ENCODE measurements around the gene ABLIM2.

Gene ABLIM2

DNA sequence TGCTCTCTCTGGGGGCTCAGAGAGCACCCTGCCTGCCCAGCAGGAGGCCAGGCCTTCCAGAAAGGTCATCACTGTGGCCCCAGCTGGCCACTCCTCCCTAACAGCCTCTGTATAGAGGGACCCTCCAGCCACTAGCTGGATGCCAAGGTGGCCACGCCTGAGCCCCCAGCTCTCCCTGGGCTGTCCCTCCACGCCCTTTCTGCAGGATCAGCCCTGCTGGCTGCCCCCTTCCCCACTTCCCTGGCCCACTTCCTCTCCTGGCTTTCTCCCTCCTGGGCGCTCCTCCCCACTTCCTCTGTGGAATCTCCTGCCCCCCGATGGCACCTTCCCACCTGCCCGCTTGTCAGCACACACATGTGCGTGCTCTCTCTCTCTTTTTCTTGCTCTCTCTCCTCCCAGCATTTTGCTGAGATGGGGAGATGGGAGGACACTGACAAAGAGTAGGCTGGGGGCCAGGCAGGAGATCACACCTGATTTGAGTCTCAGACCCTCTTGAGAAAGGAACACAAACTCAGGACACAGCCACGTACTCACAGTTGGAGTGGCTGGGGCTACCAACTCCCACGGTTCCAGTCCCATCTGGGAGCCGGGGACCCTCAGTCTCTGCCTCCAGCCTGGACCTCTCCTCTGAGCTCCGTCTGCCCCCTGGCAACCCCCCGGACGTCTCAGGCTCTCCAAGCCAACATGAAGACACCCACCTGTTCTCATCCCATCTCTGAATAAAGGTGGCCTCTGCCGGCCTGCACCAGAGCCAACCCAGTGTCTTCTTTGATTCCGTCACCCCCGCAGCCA lies 156.9 kb downstream of the ABLIM2 start:
- peaks cover 1% of the 10 kb centered on the region for H3K36me3 Mint-ChIP-seq (ENCODE audit: insufficient read depth)
- H3K4me1 Mint-ChIP-seq: no peaks in the 10 kb centered on the region
- DNase-seq (ENCODE audit: low spot score in 2 of 2) (no peak), ATAC-seq (replicated peaks; ENCODE audit: extremely low read depth, poor library complexity, severe bottlenecking) (no peak)
- H3K27ac Mint-ChIP-seq (ENCODE audit: low read depth): no peak overlapping the region
- H3K27me3 Mint-ChIP-seq: peaks cover 27% of the 10 kb centered on the region
- no peak overlapping the region for H3K4me3 Mint-ChIP-seq
- no peaks in the 10 kb centered on the region for H3K9me3 Mint-ChIP-seq

- peaks cover 27% of the 10 kb centered on the region for H3K27me3 Mint-ChIP-seq
- no peak for DNase-seq (ENCODE audit: low spot score in 2 of 2)
- peaks cover 1% of the 10 kb centered on the region for H3K36me3 Mint-ChIP-seq (ENCODE audit: insufficient read depth)
- no peaks in the 10 kb centered on the region for H3K9me3 Mint-ChIP-seq
- no peak for ATAC-seq (replicated peaks; ENCODE audit: extremely low read depth, poor library complexity, severe bottlenecking)
- no peak overlapping the region for H3K4me3 Mint-ChIP-seq
- H3K4me1 Mint-ChIP-seq: no peaks in the 10 kb centered on the region
- H3K27ac Mint-ChIP-seq (ENCODE audit: low read depth): no peak overlapping the region
Observed at GRCh38 chr4:8000721-8001491, 157.7 kb downstream of the ABLIM2 start.

GRCh38 chr4:8000247-8000646 lies 158.4 kb downstream of the ABLIM2 start:
- H3K9me3 Mint-ChIP-seq: no peaks in the 10 kb centered on the region

DNA sequence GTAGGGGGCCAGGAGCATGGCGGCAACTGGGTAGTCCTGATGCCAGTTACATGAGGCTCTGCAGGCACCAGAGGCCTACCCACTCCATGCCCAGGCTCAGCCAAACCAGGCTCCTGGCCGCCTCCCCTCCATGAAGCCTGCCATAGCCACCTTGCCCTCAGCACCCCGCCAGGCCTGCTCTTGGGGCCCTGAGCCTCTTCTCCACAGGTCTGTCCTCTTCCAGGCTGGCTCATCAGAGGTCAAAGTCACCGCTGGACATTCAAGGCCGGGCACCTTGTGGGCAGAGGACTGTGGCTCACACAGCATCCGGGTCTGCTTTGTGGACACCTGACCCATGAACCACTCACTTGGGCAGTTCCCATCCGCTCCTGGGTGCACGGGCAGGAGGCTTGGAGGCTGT lies 158.9 kb downstream of the ABLIM2 start:
- ATAC-seq (replicated peaks; ENCODE audit: extremely low read depth, poor library complexity, severe bottlenecking): no peak
- DNase-seq (ENCODE audit: low spot score in 2 of 2): no peak
- H3K4me3 Mint-ChIP-seq: no peak overlapping the region
- H3K36me3 Mint-ChIP-seq (ENCODE audit: insufficient read depth): peaks cover 1% of the 10 kb centered on the region
- peaks cover 18% of the 10 kb centered on the region for H3K27me3 Mint-ChIP-seq
- H3K4me1 Mint-ChIP-seq: no peaks in the 10 kb centered on the region
- no peak overlapping the region for H3K27ac Mint-ChIP-seq (ENCODE audit: low read depth)
- H3K9me3 Mint-ChIP-seq: no peaks in the 10 kb centered on the region

More at GRCh38 chr4:8000247-8000646, 158.4 kb downstream of the ABLIM2 start:
- Mint-ChIP-seq H3K27ac (ENCODE audit: low read depth) (no peak overlapping the region), H3K4me3 (no peak overlapping the region), H3K27me3 (peaks cover 23% of the 10 kb centered on the region), H3K4me1 (no peaks in the 10 kb centered on the region), H3K36me3 (ENCODE audit: insufficient read depth) (peaks cover 1% of the 10 kb centered on the region)
- ATAC-seq (replicated peaks; ENCODE audit: extremely low read depth, poor library complexity, severe bottlenecking) (no peak), DNase-seq (ENCODE audit: low spot score in 2 of 2) (no peak)

DNA sequence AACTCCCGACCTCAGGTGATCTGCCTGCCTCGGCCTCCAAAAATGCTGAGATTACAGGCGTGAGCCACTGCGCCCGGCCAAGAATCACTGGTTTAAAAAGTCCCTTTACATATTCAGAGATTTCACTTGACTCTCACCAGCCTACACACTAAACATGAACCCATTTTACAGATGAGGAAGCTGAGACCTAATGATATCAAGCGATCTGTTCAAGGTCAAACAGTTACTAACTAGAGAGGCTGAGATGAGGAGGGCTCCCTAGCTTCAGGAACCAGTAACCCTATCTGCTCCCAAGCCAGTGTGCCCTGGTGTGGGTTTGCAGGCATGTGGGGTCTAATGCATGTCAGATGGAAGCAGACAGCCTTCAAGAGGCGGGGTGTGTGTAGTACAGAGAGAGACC lies 159.3 kb downstream of the ABLIM2 start:
- DNase-seq (ENCODE audit: low spot score in 2 of 2) (no peak), ATAC-seq (replicated peaks; ENCODE audit: extremely low read depth, poor library complexity, severe bottlenecking) (no peak)
- Mint-ChIP-seq H3K36me3 (ENCODE audit: insufficient read depth) (peaks cover 1% of the 10 kb centered on the region), H3K4me1 (no peaks in the 10 kb centered on the region), H3K9me3 (no peaks in the 10 kb centered on the region), H3K27ac (ENCODE audit: low read depth) (no peak overlapping the region), H3K27me3 (peaks cover 15% of the 10 kb centered on the region), H3K4me3 (no peak overlapping the region)

- no peak overlapping the region for H3K4me3 Mint-ChIP-seq
- H3K36me3 Mint-ChIP-seq (ENCODE audit: insufficient read depth): no peaks in the 10 kb centered on the region
- DNase-seq (ENCODE audit: low spot score in 2 of 2): no peak
- H3K9me3 Mint-ChIP-seq: no peaks in the 10 kb centered on the region
- no peak overlapping the region for H3K27ac Mint-ChIP-seq (ENCODE audit: low read depth)
- H3K27me3 Mint-ChIP-seq: peaks cover 15% of the 10 kb centered on the region
- ATAC-seq (replicated peaks; ENCODE audit: extremely low read depth, poor library complexity, severe bottlenecking): no peak
- no peaks in the 10 kb centered on the region for H3K4me1 Mint-ChIP-seq
Observed at GRCh38 chr4:7998447-7998846, 160.2 kb downstream of the ABLIM2 start.

GRCh38 chr4:7995866-7996265 lies 162.7 kb downstream of the ABLIM2 start:
- H3K4me1 Mint-ChIP-seq: no peaks in the 10 kb centered on the region

GRCh38 chr4:7995135-7995534 lies 163.5 kb downstream of the ABLIM2 start:
- ATAC-seq (replicated peaks; ENCODE audit: extremely low read depth, poor library complexity, severe bottlenecking) (no peak), DNase-seq (ENCODE audit: low spot score in 2 of 2) (no peak)
- Mint-ChIP-seq H3K4me1 (no peaks in the 10 kb centered on the region), H3K27ac (ENCODE audit: low read depth) (no peak overlapping the region), H3K9me3 (no peaks in the 10 kb centered on the region), H3K36me3 (ENCODE audit: insufficient read depth) (no peaks in the 10 kb centered on the region), H3K27me3 (no peaks in the 10 kb centered on the region), H3K4me3 (no peak overlapping the region)

More at GRCh38 chr4:7995866-7996265, 162.7 kb downstream of the ABLIM2 start:
- no peak overlapping the region for H3K4me3 Mint-ChIP-seq
- ATAC-seq (replicated peaks; ENCODE audit: extremely low read depth, poor library complexity, severe bottlenecking): no peak
- H3K27ac Mint-ChIP-seq (ENCODE audit: low read depth): no peak overlapping the region
- H3K9me3 Mint-ChIP-seq: no peaks in the 10 kb centered on the region
- no peaks in the 10 kb centered on the region for H3K36me3 Mint-ChIP-seq (ENCODE audit: insufficient read depth)
- H3K27me3 Mint-ChIP-seq: no peaks in the 10 kb centered on the region
- no peak for DNase-seq (ENCODE audit: low spot score in 2 of 2)

GRCh38 chr4:7993671-7994070 lies 164.9 kb downstream of the ABLIM2 start:
- no peak for ATAC-seq (replicated peaks; ENCODE audit: extremely low read depth, poor library complexity, severe bottlenecking)
- H3K27ac Mint-ChIP-seq (ENCODE audit: low read depth): no peak overlapping the region

DNA sequence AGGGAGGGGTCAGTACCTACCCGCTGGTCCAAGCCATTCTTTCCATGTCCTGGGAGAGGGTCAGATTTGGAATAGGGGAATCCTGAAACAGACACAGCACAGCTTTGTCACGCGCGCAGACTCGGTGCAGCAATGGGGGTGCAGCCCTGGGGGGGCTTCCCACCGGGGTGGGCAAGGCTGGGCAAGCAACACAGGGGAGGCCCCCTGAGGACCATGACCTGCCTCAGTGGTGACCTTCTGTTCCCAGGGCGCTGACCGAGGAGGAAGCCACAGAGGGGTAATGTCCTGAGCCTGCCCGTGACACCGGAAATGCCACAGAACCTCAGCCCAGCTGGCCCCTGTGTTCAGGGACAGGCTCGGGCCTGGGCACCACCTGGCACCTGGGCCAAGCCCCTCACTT lies 165.8 kb downstream of the ABLIM2 start:
- no peaks in the 10 kb centered on the region for H3K4me1 Mint-ChIP-seq
- H3K27ac Mint-ChIP-seq (ENCODE audit: low read depth): no peak overlapping the region
- peaks cover 2% of the 10 kb centered on the region for H3K36me3 Mint-ChIP-seq (ENCODE audit: insufficient read depth)
- no peaks in the 10 kb centered on the region for H3K27me3 Mint-ChIP-seq
- DNase-seq (ENCODE audit: low spot score in 2 of 2) (no peak), ATAC-seq (replicated peaks; ENCODE audit: extremely low read depth, poor library complexity, severe bottlenecking) (no peak)
- no peak overlapping the region for H3K4me3 Mint-ChIP-seq
- no peaks in the 10 kb centered on the region for H3K9me3 Mint-ChIP-seq

More at GRCh38 chr4:7993671-7994070, 164.9 kb downstream of the ABLIM2 start:
- Mint-ChIP-seq H3K4me3 (no peak overlapping the region), H3K36me3 (ENCODE audit: insufficient read depth) (no peaks in the 10 kb centered on the region), H3K9me3 (no peaks in the 10 kb centered on the region), H3K4me1 (no peaks in the 10 kb centered on the region), H3K27me3 (no peaks in the 10 kb centered on the region)
- no peak for DNase-seq (ENCODE audit: low spot score in 2 of 2)

- H3K36me3 Mint-ChIP-seq (ENCODE audit: insufficient read depth): peaks cover 2% of the 10 kb centered on the region
- no peaks in the 10 kb centered on the region for H3K9me3 Mint-ChIP-seq
- H3K27ac Mint-ChIP-seq (ENCODE audit: low read depth): no peak overlapping the region
- no peak overlapping the region for H3K4me3 Mint-ChIP-seq
- H3K27me3 Mint-ChIP-seq: no peaks in the 10 kb centered on the region
- peaks cover 2% of the 10 kb centered on the region for H3K4me1 Mint-ChIP-seq
- no peak for ATAC-seq (replicated peaks; ENCODE audit: extremely low read depth, poor library complexity, severe bottlenecking)
- DNase-seq (ENCODE audit: low spot score in 2 of 2): no peak
Observed at GRCh38 chr4:7990807-7991459, 167.7 kb downstream of the ABLIM2 start.

DNA sequence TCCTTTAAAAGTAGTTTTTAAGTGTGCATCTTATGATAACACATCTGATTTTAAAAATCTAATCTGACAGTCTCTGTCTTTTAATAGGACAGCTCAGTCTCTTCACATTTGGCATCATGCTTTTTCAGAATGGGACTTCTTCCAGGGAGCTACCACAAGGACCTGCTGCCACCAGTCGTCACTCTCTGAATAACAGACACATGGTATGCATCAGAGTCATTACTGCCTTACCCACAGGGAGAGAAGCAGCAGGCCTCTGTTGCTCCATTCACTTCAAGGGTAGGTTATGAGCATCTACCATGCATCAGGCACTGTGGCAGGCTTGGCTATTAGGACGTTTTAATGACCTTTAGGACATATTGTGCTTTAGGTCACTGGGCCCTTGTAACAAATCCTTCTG lies 169.0 kb downstream of the ABLIM2 start:
- H3K9me3 Mint-ChIP-seq: no peaks in the 10 kb centered on the region
- DNase-seq (ENCODE audit: low spot score in 2 of 2) (no peak), ATAC-seq (replicated peaks; ENCODE audit: extremely low read depth, poor library complexity, severe bottlenecking) (no peak)
- H3K27me3 Mint-ChIP-seq: no peaks in the 10 kb centered on the region
- H3K36me3 Mint-ChIP-seq (ENCODE audit: insufficient read depth): peaks cover 2% of the 10 kb centered on the region
- H3K27ac Mint-ChIP-seq (ENCODE audit: low read depth): no peak overlapping the region
- no peak overlapping the region for H3K4me3 Mint-ChIP-seq
- H3K4me1 Mint-ChIP-seq: peaks cover 5% of the 10 kb centered on the region
